IMR-90 (cell line): Measurements from ENCODE around the gene HTATSF1.

Experiments
- CHD1 ChIP-seq: IDR thresholded peaks from 2 replicates; pipeline ENCODE4 v1.6.1; 2012; ENCODE audit warnings: low read depth, low read length, improper control_type of control experiment
- TF ChIP-seq, protein P1 (sequence below): conservative IDR thresholded peaks from 2 replicates; pipeline ENCODE4 v1.5.1; 2012; ENCODE audit warnings: mild to moderate bottlenecking, low read depth, low read length, improper control_type of control experiment

DNA sequence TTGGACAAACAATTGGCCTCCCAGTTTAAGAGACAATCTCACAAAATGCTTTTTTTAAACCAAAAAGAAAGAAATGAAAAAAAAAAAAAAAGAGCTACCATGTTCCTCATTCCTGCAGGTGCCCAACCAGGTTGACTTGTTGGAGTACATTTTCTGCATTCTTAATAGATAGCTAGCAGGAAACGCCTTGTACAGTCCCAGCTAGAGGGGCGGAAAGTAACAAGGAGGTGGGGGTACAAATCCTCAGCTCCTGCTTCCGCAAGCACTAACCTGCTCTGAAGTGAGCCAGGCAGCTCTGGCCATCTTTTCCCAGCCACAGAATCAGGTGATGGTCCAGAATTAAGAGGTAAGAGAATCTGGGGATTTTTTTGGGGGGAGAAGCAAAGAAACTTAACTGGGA lies 34.6 kb downstream of the HTATSF1 start, which contains the start of gene VGLL1:
- TF ChIP-seq, protein P1, sequence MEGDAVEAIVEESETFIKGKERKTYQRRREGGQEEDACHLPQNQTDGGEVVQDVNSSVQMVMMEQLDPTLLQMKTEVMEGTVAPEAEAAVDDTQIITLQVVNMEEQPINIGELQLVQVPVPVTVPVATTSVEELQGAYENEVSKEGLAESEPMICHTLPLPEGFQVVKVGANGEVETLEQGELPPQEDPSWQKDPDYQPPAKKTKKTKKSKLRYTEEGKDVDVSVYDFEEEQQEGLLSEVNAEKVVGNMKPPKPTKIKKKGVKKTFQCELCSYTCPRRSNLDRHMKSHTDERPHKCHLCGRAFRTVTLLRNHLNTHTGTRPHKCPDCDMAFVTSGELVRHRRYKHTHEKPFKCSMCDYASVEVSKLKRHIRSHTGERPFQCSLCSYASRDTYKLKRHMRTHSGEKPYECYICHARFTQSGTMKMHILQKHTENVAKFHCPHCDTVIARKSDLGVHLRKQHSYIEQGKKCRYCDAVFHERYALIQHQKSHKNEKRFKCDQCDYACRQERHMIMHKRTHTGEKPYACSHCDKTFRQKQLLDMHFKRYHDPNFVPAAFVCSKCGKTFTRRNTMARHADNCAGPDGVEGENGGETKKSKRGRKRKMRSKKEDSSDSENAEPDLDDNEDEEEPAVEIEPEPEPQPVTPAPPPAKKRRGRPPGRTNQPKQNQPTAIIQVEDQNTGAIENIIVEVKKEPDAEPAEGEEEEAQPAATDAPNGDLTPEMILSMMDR, result no peak
- no peak for TF ChIP-seq CHD1
